ENCODE measurements around the gene RBMS2.

- TF ChIP-seq ZNF23 (tag by site-specific recombination; IDR thresholded peaks at IDR 0.05; ENCODE audit: borderline replicate concordance) (no peak), MEIS1 (CRISPR knock-in tag; IDR thresholded peaks at IDR 0.05; ENCODE audit: borderline replicate concordance) (no peak), ZNF768 (tag by site-specific recombination; IDR thresholded peaks at IDR 0.05) (no peak)
- TF ChIP-seq, protein P1, sequence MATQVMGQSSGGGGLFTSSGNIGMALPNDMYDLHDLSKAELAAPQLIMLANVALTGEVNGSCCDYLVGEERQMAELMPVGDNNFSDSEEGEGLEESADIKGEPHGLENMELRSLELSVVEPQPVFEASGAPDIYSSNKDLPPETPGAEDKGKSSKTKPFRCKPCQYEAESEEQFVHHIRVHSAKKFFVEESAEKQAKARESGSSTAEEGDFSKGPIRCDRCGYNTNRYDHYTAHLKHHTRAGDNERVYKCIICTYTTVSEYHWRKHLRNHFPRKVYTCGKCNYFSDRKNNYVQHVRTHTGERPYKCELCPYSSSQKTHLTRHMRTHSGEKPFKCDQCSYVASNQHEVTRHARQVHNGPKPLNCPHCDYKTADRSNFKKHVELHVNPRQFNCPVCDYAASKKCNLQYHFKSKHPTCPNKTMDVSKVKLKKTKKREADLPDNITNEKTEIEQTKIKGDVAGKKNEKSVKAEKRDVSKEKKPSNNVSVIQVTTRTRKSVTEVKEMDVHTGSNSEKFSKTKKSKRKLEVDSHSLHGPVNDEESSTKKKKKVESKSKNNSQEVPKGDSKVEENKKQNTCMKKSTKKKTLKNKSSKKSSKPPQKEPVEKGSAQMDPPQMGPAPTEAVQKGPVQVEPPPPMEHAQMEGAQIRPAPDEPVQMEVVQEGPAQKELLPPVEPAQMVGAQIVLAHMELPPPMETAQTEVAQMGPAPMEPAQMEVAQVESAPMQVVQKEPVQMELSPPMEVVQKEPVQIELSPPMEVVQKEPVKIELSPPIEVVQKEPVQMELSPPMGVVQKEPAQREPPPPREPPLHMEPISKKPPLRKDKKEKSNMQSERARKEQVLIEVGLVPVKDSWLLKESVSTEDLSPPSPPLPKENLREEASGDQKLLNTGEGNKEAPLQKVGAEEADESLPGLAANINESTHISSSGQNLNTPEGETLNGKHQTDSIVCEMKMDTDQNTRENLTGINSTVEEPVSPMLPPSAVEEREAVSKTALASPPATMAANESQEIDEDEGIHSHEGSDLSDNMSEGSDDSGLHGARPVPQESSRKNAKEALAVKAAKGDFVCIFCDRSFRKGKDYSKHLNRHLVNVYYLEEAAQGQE (tag by site-specific recombination; IDR thresholded peaks at IDR 0.05), result no peak
- TF ChIP-seq, protein P2, sequence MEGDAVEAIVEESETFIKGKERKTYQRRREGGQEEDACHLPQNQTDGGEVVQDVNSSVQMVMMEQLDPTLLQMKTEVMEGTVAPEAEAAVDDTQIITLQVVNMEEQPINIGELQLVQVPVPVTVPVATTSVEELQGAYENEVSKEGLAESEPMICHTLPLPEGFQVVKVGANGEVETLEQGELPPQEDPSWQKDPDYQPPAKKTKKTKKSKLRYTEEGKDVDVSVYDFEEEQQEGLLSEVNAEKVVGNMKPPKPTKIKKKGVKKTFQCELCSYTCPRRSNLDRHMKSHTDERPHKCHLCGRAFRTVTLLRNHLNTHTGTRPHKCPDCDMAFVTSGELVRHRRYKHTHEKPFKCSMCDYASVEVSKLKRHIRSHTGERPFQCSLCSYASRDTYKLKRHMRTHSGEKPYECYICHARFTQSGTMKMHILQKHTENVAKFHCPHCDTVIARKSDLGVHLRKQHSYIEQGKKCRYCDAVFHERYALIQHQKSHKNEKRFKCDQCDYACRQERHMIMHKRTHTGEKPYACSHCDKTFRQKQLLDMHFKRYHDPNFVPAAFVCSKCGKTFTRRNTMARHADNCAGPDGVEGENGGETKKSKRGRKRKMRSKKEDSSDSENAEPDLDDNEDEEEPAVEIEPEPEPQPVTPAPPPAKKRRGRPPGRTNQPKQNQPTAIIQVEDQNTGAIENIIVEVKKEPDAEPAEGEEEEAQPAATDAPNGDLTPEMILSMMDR (tag by site-specific recombination; IDR thresholded peaks at IDR 0.05), result no peak
- TF ChIP-seq, protein P3, sequence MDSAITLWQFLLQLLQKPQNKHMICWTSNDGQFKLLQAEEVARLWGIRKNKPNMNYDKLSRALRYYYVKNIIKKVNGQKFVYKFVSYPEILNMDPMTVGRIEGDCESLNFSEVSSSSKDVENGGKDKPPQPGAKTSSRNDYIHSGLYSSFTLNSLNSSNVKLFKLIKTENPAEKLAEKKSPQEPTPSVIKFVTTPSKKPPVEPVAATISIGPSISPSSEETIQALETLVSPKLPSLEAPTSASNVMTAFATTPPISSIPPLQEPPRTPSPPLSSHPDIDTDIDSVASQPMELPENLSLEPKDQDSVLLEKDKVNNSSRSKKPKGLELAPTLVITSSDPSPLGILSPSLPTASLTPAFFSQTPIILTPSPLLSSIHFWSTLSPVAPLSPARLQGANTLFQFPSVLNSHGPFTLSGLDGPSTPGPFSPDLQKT (IDR thresholded peaks at IDR 0.05; ENCODE audit: borderline replicate concordance, low read depth, low read length), result no peak
Observed at GRCh38 chr12:56522411-56523193, 982 bp downstream of the RBMS2 start.

Measured in HEK293 (cell line).